ENCODE measurements around the gene SNAP25. TPM values are rescaled to one million over a fixed set of nuclear protein-coding genes. Genes with fewer than 3 reads are reported as not detected.

SNAP25 gene
- total RNA-seq, 2 donors from 2014 or later = 0.11 TPM; not detected in 1

DNA sequence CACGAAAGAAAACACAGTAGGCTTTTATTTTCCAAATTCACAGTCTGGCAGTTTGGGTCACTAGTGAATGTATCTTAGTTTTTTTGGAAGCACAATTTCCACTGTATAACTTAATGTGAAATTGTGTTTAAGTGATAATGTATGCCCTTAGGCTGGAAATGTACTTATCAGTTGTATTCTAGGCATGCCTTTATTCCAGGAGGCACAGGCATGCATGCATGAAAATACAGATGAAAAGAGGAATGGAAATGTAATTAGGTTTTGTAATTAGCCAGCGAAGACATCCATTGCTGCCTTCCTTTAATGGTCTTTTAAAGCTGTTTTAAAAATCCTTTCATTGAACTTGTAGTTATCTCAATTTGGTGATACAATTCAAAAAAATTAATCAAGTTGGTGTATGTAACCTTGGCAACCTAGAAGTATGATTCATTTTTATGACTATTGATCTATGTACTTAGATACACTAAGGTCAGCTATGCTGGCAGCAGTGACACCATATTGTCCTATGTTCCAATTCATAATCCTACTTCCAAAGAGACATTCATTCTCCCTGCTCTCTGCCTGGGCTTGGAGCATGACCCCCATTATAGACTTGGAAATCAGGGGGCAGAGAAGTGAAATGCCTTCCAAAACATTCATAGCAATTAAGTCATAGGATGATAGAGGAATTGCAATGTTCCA is 73.1 kb downstream of the SNAP25 start:
- Mint-ChIP-seq H3K4me3 (no peak overlapping the region), H3K36me3 (ENCODE audit: low read depth) (no peaks in the 10 kb centered on the region), H3K4me1 (no peaks in the 10 kb centered on the region), H3K9me3 (no peaks in the 10 kb centered on the region), H3K27ac (no peak overlapping the region), H3K27me3 (ENCODE audit: insufficient read depth) (no peaks in the 10 kb centered on the region)
- whole genome bisulfite sequencing, 2 experiments (ENCODE audit: insufficient coverage in 1 of 2, insufficient read length in 1 of 2) = 82 to 100% methylated on average over 2 of the region's 2 CpGs
- no peaks in the 10 kb centered on the region for H3K27me3 ChIP-seq (ENCODE audit: control insufficient read depth, insufficient read depth, low read length, poor library complexity, severe bottlenecking)
- no peaks in the 10 kb centered on the region for H3K36me3 ChIP-seq (ENCODE audit: control insufficient read depth, insufficient read depth, low read length)
- TF ChIP-seq, protein P1, sequence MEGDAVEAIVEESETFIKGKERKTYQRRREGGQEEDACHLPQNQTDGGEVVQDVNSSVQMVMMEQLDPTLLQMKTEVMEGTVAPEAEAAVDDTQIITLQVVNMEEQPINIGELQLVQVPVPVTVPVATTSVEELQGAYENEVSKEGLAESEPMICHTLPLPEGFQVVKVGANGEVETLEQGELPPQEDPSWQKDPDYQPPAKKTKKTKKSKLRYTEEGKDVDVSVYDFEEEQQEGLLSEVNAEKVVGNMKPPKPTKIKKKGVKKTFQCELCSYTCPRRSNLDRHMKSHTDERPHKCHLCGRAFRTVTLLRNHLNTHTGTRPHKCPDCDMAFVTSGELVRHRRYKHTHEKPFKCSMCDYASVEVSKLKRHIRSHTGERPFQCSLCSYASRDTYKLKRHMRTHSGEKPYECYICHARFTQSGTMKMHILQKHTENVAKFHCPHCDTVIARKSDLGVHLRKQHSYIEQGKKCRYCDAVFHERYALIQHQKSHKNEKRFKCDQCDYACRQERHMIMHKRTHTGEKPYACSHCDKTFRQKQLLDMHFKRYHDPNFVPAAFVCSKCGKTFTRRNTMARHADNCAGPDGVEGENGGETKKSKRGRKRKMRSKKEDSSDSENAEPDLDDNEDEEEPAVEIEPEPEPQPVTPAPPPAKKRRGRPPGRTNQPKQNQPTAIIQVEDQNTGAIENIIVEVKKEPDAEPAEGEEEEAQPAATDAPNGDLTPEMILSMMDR (conservative IDR thresholded peaks at IDR 0.05) = no peak
- H3K9ac ChIP-seq (ENCODE audit: extremely low read depth, low read length, poor library complexity, severe bottlenecking) = no peak overlapping the region
- no peaks in the 10 kb centered on the region for H3K4me1 ChIP-seq (ENCODE audit: control insufficient read depth, insufficient read depth, low read length)
- no peak for DNase-seq
- no peak overlapping the region for H3K27ac ChIP-seq (ENCODE audit: low read depth, low read length)
- H3K9me3 ChIP-seq (ENCODE audit: control insufficient read depth, low read length) = no peaks in the 10 kb centered on the region
- H3K4me3 ChIP-seq (ENCODE audit: low read length) = no peak overlapping the region

DNA sequence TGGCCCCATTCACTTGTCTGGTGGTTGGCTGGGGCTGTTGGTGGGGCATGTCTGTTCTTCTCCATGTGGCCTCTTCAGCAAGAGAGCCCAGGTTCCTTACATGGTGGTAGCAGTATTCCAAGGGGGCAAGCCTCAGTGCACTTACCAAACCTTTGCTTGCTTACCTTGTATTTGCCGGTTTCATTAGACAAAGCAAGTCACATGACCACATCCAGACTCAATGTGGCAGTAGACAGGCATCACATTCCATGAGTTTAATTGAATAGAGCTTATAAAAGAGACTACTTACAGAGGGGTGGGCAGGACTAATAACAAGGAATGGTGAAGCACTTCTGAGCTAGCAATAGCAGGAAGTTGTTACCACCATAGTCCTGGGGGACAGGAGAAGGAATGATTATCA is 78.6 kb downstream of the SNAP25 start:
- H3K4me3 Mint-ChIP-seq = no peak overlapping the region
- peaks cover 6% of the 10 kb centered on the region for H3K27me3 Mint-ChIP-seq (ENCODE audit: insufficient read depth)
- H3K9me3 Mint-ChIP-seq = no peaks in the 10 kb centered on the region
- no peaks in the 10 kb centered on the region for H3K27me3 ChIP-seq (ENCODE audit: control insufficient read depth, insufficient read depth, low read length, poor library complexity, severe bottlenecking)
- 95% methylated on average over 1 of the region's 1 CpG; no CpG with 5 or more reads in 1 of the 2 experiments for WGBS, 2 experiments (ENCODE audit: insufficient coverage in 1 of 2, insufficient read length in 1 of 2)
- H3K9ac ChIP-seq (ENCODE audit: extremely low read depth, low read length, poor library complexity, severe bottlenecking) = no peak overlapping the region
- no peak overlapping the region for H3K27ac Mint-ChIP-seq
- H3K27ac ChIP-seq (ENCODE audit: low read depth, low read length) = no peak overlapping the region
- H3K4me3 ChIP-seq (ENCODE audit: low read length) = no peak overlapping the region
- no peaks in the 10 kb centered on the region for H3K36me3 ChIP-seq (ENCODE audit: control insufficient read depth, insufficient read depth, low read length)
- no peaks in the 10 kb centered on the region for H3K36me3 Mint-ChIP-seq (ENCODE audit: low read depth)
- TF ChIP-seq, protein P1 (conservative IDR thresholded peaks at IDR 0.05) = no peak
- H3K4me1 Mint-ChIP-seq = peaks cover 12% of the 10 kb centered on the region
- H3K9me3 ChIP-seq (ENCODE audit: control insufficient read depth, low read length) = no peaks in the 10 kb centered on the region
- no peaks in the 10 kb centered on the region for H3K4me1 ChIP-seq (ENCODE audit: control insufficient read depth, insufficient read depth, low read length)
- DNase-seq = no peak

DNA sequence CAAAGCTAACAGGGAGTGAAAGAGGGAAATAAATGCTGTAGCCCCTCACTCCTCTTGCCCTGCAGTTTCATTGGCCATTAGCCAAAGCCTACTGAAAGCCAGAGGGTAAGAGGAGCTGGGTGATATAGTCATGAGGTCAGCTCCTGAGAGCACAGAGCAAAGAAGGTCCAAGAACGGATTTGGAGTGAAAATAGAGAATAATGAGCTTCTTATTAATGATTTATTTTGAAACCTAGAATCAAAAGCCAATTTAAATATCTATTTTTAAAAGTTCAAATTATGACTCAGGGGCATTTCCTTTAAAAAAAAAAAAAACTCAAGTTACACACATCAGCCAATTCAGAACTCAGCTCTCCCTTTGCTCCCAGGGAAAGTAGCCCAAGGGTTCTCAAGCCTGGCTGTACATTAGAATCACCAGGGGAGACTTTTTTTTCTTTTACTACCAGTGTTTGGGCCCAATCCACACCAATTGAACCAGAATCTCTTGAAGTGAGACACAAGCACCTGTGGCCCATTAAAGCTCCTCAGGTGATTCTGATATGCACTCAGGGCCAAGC is 79.1 kb downstream of the SNAP25 start:
- Mint-ChIP-seq H3K27ac (no peak overlapping the region), H3K4me3 (no peak overlapping the region), H3K27me3 (ENCODE audit: insufficient read depth) (peaks cover 8% of the 10 kb centered on the region), H3K36me3 (ENCODE audit: low read depth) (no peaks in the 10 kb centered on the region), H3K4me1 (peaks cover 12% of the 10 kb centered on the region), H3K9me3 (no peaks in the 10 kb centered on the region)
- 100% methylated on average over 1 of the region's 1 CpG; no CpG with 5 or more reads in 1 of the 2 experiments for WGBS, 2 experiments (ENCODE audit: insufficient coverage in 1 of 2, insufficient read length in 1 of 2)
- no peaks in the 10 kb centered on the region for H3K9me3 ChIP-seq (ENCODE audit: control insufficient read depth, low read length)
- H3K4me1 ChIP-seq (ENCODE audit: control insufficient read depth, insufficient read depth, low read length) = no peaks in the 10 kb centered on the region
- TF ChIP-seq, protein P1 (conservative IDR thresholded peaks at IDR 0.05) = no peak
- H3K27me3 ChIP-seq (ENCODE audit: control insufficient read depth, insufficient read depth, low read length, poor library complexity, severe bottlenecking) = no peaks in the 10 kb centered on the region
- H3K4me3 ChIP-seq (ENCODE audit: low read length) = no peak overlapping the region
- H3K9ac ChIP-seq (ENCODE audit: extremely low read depth, low read length, poor library complexity, severe bottlenecking) = no peak overlapping the region
- DNase-seq = no peak
- no peak overlapping the region for H3K27ac ChIP-seq (ENCODE audit: low read depth, low read length)
- H3K36me3 ChIP-seq (ENCODE audit: control insufficient read depth, insufficient read depth, low read length) = no peaks in the 10 kb centered on the region

Data from endodermal cell (in vitro differentiated cells).